ENCODE results near the gene CA9. TPM values are rescaled to one million over a fixed set of nuclear protein-coding genes. Genes with fewer than 3 reads are reported as not detected.

The CA9 gene
- total and polyA plus RNA-seq, 9 of the 15 experiments (the other 6 are each of a cell fraction or from before 2014, with no cell fraction given): 0.15 to 10.6 (median 0.60) TPM; not detected in 4

- no peak for ATAC-seq
- Histone ChIP-seq H2AFZ (ENCODE audit: low read depth, low read length) (no peak overlapping the region), H3K4me2 (ENCODE audit: insufficient read depth, low read length) (no peak overlapping the region), H3K9me3 (replicated peaks; ENCODE audit: control insufficient read depth, insufficient read depth, low read depth, low read length) (no peaks in the 10 kb centered on the region), H3K79me2 (ENCODE audit: control insufficient read depth, insufficient read depth, low read length) (no peaks in the 10 kb centered on the region), H3K9me1 (ENCODE audit: control insufficient read depth, insufficient read depth, low read length) (peaks cover 1% of the 10 kb centered on the region), H3K4me3 (no peak overlapping the region), H3K4me1 (replicated peaks in 1 of 2; ENCODE audit: control insufficient read depth in 2 of 2, insufficient read depth in 2 of 2, low read length in 2 of 2) (peaks cover 0 to 2% of the 10 kb centered on the region in 2 experiments; a peak in 2 of 5 replicates), H3K36me3 (ENCODE audit: control insufficient read depth, insufficient read depth, low read length) (peaks cover 99% of the 10 kb centered on the region), H3K9ac (ENCODE audit: insufficient read depth in 1 of 2, low read depth in 2 of 2, low read length in 2 of 2) (no peak overlapping the region), H3K27me3 (ENCODE audit: control insufficient read depth in 2 of 2, insufficient read depth in 2 of 2, low read length in 2 of 2) (no peaks in the 10 kb centered on the region), H4K20me1 (replicated peaks; ENCODE audit: control insufficient read depth, insufficient read depth, low read length) (no peaks in the 10 kb centered on the region), H3K27ac (ENCODE audit: extremely low read depth, low read depth, low read length) (no peak overlapping the region)
- CTCF ChIA-PET (ENCODE audit: low intra/inter-chr PET ratio): no interaction called here
- DNase-seq (ENCODE audit: extremely low read depth in 1 of 4, low spot score in 3 of 4): no peak
- POLR2A ChIA-PET: interaction anchor here (0.6 kb wide), 2 partner anchors 55 to 212 kb away, joined by 3 to 4 read pairs; no protein-coding TSS in a partner anchor
- 95% methylated on average over 4 of the region's 4 CpGs for WGBS (ENCODE audit: insufficient coverage, low coverage, missing lambda C conversion rate)
- FAIRE-seq: no peak
- intact Hi-C loops (cut with micrococcal nuclease): no loop called here
- TF ChIP-seq RBBP5 (IDR thresholded peaks at IDR 0.05; ENCODE audit: borderline replicate concordance, insufficient read depth, low read length, poor library complexity, severe bottlenecking) (no peak), SNAPC5 (CRISPR knock-in tag; IDR thresholded peaks at IDR 0.05) (no peak), POLR2AphosphoS5 (IDR thresholded peaks at IDR 0.05; ENCODE audit: control insufficient read depth, insufficient read depth, low read depth, low read length) (no peak), MEF2D (tag; conservative IDR thresholded peaks at IDR 0.05; ENCODE audit: low read depth) (no peak), L3MBTL2 (IDR thresholded peaks at IDR 0.05) (no peak), FOXA3 (CRISPR knock-in tag; conservative IDR thresholded peaks at IDR 0.05 in 1 of 2, IDR thresholded peaks at IDR 0.05 in 1 of 2) (no peak), NFATC3 (IDR thresholded peaks at IDR 0.05) (no peak), GABPB1 (CRISPR knock-in tag; IDR thresholded peaks at IDR 0.05) (no peak)
- no TSS peak for BruUV-seq (replicated peaks)
- in situ Hi-C loops (cut with MboI): no loop called here
Observed at GRCh38 chr9:35719546-35719945, 45.8 kb downstream of the CA9 start.

Data from K562 (cell line).